HEK293 (cell line): ENCODE data around the gene SLC6A4.
A peak's percentile ranks its signal among the peaks of the same experiment; 100 is the strongest.

Source experiments
- CTCF ChIA-PET: fragments of 350-600 bp; formaldehyde crosslinking; extraction: SDS; loops from one replicate; lab custom pipeline; 2021; ENCODE audit warnings: antibody characterized with exemption; lab: Yijun Ruan, JAX
- POLR2A ChIA-PET: fragments of 300-600 bp; formaldehyde crosslinking; extraction: SDS; loops from one replicate; lab custom pipeline; 2020; ENCODE audit warnings: antibody characterized with exemption, inconsistent platforms; lab: Yijun Ruan, JAX
- H3K27ac ChIP-seq: fragments of 200-500 bp; sonication (Bioruptor generic); 2 replicates; pipeline ENCODE4 v1.5.1; 2014; ENCODE audit warnings: low read depth, low read length, control low read depth, inconsistent platforms; ENCODE audit errors: extremely low read depth
- H3K36me3 ChIP-seq, 2 experiments: fragments of 200-500 bp in 1 of 2; sonication (Bioruptor generic) in 1 of 2; 1 replicate in 1 of 2; 2 replicates in 1 of 2; pipeline ENCODE4 v1.5.1; 2014 to 2017; ENCODE audit warnings: inconsistent platforms in 2 of 2, low read length in 2 of 2; ENCODE audit not compliant: control insufficient read depth in 2 of 2, insufficient read depth in 1 of 2
- H3K4me1 ChIP-seq: fragments of 200-500 bp; sonication (Bioruptor generic); 2 replicates; pipeline ENCODE4 v1.5.1; 2014; ENCODE audit warnings: mild to moderate bottlenecking, low read length, inconsistent platforms; ENCODE audit not compliant: control insufficient read depth, insufficient read depth
- H3K4me3 ChIP-seq: 2 replicates; pipeline ENCODE4 v1.5.1; 2011; ENCODE audit warnings: low read depth, mild to moderate bottlenecking, control low read depth, low read length, moderate library complexity
- H3K9me3 ChIP-seq: fragments of 200-500 bp; sonication (Bioruptor generic); 2 replicates; pipeline ENCODE4 v1.5.1; 2014; ENCODE audit warnings: low read depth, low read length, inconsistent platforms; ENCODE audit not compliant: control insufficient read depth, insufficient read depth
- EGR2 ChIP-seq: fragments of 450-650 bp; formaldehyde crosslinking; IDR thresholded peaks from 2 replicates; pipeline ENCODE4 v1.5.1; 2016; ENCODE audit warnings: low read depth, missing biosample characterization, missing genetic modification characterization
- OSR2 ChIP-seq: fragments of 450-650 bp; formaldehyde crosslinking; IDR thresholded peaks from 2 replicates; pipeline ENCODE4 v1.5.1; 2016; ENCODE audit warnings: missing biosample characterization, missing genetic modification characterization
- SP3 ChIP-seq: fragments of 450-650 bp; formaldehyde crosslinking; IDR thresholded peaks from 2 replicates; pipeline ENCODE4 v1.5.1; 2016; ENCODE audit warnings: missing biosample characterization, missing genetic modification characterization
- ZBTB17 ChIP-seq: fragments of 450-650 bp; formaldehyde crosslinking; IDR thresholded peaks from 2 replicates; pipeline ENCODE4 v1.5.1; 2016; ENCODE audit warnings: missing biosample characterization, missing genetic modification characterization
- ZFP3 ChIP-seq: fragments of 450-650 bp; formaldehyde crosslinking; IDR thresholded peaks from 2 replicates; pipeline ENCODE4 v1.5.1; 2016; ENCODE audit warnings: low read depth, missing biosample characterization, missing genetic modification characterization
- ZFP69B ChIP-seq: fragments of 450-650 bp; formaldehyde crosslinking; IDR thresholded peaks from 2 replicates; pipeline ENCODE4 v1.5.1; 2016; ENCODE audit warnings: missing biosample characterization, missing genetic modification characterization
- ZNF366 ChIP-seq: fragments of 450-650 bp; formaldehyde crosslinking; conservative IDR thresholded peaks from 2 replicates; pipeline ENCODE4 v1.5.1; 2016; ENCODE audit warnings: missing biosample characterization, missing genetic modification characterization
- ZNF654 ChIP-seq: fragments of 450-650 bp; formaldehyde crosslinking; IDR thresholded peaks from 2 replicates; pipeline ENCODE4 v1.5.1; 2016; ENCODE audit warnings: low read depth, missing biosample characterization, missing genetic modification characterization
- ZNF658 ChIP-seq: fragments of 450-650 bp; formaldehyde crosslinking; IDR thresholded peaks from 2 replicates; pipeline ENCODE4; 2016; ENCODE audit warnings: missing biosample characterization, missing genetic modification characterization
- ZNF76 ChIP-seq: fragments of 450-650 bp; formaldehyde crosslinking; IDR thresholded peaks from 2 replicates; pipeline ENCODE4; 2016; ENCODE audit warnings: low read depth, missing biosample characterization, missing genetic modification characterization, borderline replicate concordance
- ZNF792 ChIP-seq: fragments of 450-650 bp; formaldehyde crosslinking; IDR thresholded peaks from 2 replicates; pipeline ENCODE4 v1.5.1; 2016; ENCODE audit warnings: missing biosample characterization, missing genetic modification characterization
- TF ChIP-seq, protein P1 (sequence below): fragments of 450-650 bp; formaldehyde crosslinking; IDR thresholded peaks from 2 replicates; pipeline ENCODE4 v1.5.1; 2017; ENCODE audit warnings: missing biosample characterization, missing genetic modification characterization
- TF ChIP-seq, protein P2 (sequence below): fragments of 450-650 bp; formaldehyde crosslinking; IDR thresholded peaks from 2 replicates; pipeline ENCODE4 v1.5.1; 2016; ENCODE audit warnings: missing biosample characterization, missing genetic modification characterization
- TF ChIP-seq, protein P3 (sequence below): fragments of 450-650 bp; formaldehyde crosslinking; IDR thresholded peaks from 2 replicates; pipeline ENCODE4 v1.5.1; 2016; ENCODE audit warnings: missing biosample characterization, missing genetic modification characterization
- TF ChIP-seq, protein P4 (sequence below): fragments of 450-650 bp; formaldehyde crosslinking; IDR thresholded peaks from 2 replicates; pipeline ENCODE4 v1.5.1; 2016; ENCODE audit warnings: missing biosample characterization, missing genetic modification characterization
- TF ChIP-seq, protein P5 (sequence below): fragments of 450-650 bp; formaldehyde crosslinking; IDR thresholded peaks from 2 replicates; pipeline ENCODE4 v1.5.1; 2016; ENCODE audit warnings: missing biosample characterization, missing genetic modification characterization
- TF ChIP-seq, protein P6 (sequence below): fragments of 450-650 bp; formaldehyde crosslinking; IDR thresholded peaks from 2 replicates; pipeline ENCODE4 v1.5.1; 2016; ENCODE audit warnings: missing biosample characterization, missing genetic modification characterization

Gene SLC6A4

DNA sequence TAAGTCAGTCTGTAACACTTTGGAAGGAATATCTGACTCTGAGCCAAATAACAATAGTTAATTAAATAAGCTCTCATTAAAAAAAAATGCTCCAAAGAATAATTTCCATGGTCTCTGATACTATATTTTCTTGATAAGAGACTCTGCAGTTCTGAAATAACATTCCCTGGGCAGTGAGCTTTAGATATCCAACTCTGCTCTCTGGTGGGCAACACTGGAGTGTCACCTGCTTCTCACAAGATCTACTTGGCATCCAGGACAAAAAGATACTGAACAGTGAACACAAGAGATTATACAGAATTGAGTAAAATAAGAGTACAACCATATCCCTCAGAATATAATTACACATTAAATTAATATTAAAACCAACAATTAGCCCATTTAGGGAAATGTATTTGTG is 42.5 kb upstream of the SLC6A4 start:
- TF ChIP-seq ZBTB17 (tag by site-specific recombination) (0 out of 2 replicates have a peak, but pooled peaks have one; percentile 12), ZNF658 (no peak), EGR2 (no peak), ZNF792 (no peak), ZFP3 (no peak), OSR2 (no peak), SP3 (tag by site-specific recombination) (no peak), ZNF76 (tag by site-specific recombination) (no peak), ZNF366 (tag by site-specific recombination) (no peak), ZFP69B (no peak), ZNF654 (peak; percentile 62)
- TF ChIP-seq, protein P1, sequence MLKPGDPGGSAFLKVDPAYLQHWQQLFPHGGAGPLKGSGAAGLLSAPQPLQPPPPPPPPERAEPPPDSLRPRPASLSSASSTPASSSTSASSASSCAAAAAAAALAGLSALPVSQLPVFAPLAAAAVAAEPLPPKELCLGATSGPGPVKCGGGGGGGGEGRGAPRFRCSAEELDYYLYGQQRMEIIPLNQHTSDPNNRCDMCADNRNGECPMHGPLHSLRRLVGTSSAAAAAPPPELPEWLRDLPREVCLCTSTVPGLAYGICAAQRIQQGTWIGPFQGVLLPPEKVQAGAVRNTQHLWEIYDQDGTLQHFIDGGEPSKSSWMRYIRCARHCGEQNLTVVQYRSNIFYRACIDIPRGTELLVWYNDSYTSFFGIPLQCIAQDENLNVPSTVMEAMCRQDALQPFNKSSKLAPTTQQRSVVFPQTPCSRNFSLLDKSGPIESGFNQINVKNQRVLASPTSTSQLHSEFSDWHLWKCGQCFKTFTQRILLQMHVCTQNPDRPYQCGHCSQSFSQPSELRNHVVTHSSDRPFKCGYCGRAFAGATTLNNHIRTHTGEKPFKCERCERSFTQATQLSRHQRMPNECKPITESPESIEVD = no peak
- TF ChIP-seq, protein P2, sequence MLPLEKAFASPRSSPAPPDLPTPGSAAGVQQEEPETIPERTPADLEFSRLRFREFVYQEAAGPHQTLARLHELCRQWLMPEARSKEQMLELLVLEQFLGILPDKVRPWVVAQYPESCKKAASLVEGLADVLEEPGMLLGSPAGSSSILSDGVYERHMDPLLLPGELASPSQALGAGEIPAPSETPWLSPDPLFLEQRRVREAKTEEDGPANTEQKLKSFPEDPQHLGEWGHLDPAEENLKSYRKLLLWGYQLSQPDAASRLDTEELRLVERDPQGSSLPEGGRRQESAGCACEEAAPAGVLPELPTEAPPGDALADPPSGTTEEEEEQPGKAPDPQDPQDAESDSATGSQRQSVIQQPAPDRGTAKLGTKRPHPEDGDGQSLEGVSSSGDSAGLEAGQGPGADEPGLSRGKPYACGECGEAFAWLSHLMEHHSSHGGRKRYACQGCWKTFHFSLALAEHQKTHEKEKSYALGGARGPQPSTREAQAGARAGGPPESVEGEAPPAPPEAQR (tag by site-specific recombination) = no peak
- TF ChIP-seq, protein P3, sequence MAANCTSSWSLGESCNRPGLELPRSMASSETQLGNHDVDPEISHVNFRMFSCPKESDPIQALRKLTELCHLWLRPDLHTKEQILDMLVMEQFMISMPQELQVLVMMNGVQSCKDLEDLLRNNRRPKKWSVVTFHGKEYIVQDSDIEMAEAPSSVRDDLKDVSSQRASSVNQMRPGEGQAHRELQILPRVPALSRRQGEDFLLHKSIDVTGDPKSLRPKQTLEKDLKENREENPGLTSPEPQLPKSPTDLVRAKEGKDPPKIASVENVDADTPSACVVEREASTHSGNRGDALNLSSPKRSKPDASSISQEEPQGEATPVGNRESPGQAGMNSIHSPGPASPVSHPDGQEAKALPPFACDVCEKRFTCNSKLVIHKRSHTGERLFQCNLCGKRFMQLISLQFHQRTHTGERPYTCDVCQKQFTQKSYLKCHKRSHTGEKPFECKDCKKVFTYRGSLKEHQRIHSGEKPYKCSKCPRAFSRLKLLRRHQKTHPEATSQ (tag by site-specific recombination) = no peak
- TF ChIP-seq, protein P4, sequence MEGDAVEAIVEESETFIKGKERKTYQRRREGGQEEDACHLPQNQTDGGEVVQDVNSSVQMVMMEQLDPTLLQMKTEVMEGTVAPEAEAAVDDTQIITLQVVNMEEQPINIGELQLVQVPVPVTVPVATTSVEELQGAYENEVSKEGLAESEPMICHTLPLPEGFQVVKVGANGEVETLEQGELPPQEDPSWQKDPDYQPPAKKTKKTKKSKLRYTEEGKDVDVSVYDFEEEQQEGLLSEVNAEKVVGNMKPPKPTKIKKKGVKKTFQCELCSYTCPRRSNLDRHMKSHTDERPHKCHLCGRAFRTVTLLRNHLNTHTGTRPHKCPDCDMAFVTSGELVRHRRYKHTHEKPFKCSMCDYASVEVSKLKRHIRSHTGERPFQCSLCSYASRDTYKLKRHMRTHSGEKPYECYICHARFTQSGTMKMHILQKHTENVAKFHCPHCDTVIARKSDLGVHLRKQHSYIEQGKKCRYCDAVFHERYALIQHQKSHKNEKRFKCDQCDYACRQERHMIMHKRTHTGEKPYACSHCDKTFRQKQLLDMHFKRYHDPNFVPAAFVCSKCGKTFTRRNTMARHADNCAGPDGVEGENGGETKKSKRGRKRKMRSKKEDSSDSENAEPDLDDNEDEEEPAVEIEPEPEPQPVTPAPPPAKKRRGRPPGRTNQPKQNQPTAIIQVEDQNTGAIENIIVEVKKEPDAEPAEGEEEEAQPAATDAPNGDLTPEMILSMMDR (tag by site-specific recombination) = no peak
- TF ChIP-seq, protein P5, sequence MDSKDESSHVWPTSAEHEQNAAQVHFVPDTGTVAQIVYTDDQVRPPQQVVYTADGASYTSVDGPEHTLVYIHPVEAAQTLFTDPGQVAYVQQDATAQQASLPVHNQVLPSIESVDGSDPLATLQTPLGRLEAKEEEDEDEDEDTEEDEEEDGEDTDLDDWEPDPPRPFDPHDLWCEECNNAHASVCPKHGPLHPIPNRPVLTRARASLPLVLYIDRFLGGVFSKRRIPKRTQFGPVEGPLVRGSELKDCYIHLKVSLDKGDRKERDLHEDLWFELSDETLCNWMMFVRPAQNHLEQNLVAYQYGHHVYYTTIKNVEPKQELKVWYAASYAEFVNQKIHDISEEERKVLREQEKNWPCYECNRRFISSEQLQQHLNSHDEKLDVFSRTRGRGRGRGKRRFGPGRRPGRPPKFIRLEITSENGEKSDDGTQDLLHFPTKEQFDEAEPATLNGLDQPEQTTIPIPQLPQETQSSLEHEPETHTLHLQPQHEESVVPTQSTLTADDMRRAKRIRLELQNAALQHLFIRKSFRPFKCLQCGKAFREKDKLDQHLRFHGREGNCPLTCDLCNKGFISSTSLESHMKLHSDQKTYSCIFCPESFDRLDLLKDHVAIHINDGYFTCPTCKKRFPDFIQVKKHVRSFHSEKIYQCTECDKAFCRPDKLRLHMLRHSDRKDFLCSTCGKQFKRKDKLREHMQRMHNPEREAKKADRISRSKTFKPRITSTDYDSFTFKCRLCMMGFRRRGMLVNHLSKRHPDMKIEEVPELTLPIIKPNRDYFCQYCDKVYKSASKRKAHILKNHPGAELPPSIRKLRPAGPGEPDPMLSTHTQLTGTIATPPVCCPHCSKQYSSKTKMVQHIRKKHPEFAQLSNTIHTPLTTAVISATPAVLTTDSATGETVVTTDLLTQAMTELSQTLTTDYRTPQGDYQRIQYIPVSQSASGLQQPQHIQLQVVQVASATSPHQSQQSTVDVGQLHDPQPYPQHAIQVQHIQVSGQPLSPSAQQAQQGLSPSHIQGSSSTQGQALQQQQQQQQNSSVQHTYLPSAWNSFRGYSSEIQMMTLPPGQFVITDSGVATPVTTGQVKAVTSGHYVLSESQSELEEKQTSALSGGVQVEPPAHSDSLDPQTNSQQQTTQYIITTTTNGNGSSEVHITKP (tag by site-specific recombination) = no peak
- Histone ChIP-seq H3K36me3 (peaks cover 62 to 88% of the 10 kb centered on the region in 2 experiments), H3K4me1 (no peaks in the 10 kb centered on the region), H3K27ac (no peak overlapping the region), H3K9me3 (no peaks in the 10 kb centered on the region), H3K4me3 (no peak overlapping the region)
- CTCF ChIA-PET = interaction anchor here (0.6 to 4.6 kb wide), 12 partner anchors 14 to 657 kb away, joined by 3 to 50 read pairs (median 4); partner anchors contain the start of gene BLMH
- POLR2A ChIA-PET = interaction anchor here (0.6 to 1.4 kb wide), 2 partner anchors 13 to 145 kb away, joined by 3 to 4 read pairs; no protein-coding TSS in a partner anchor

DNA sequence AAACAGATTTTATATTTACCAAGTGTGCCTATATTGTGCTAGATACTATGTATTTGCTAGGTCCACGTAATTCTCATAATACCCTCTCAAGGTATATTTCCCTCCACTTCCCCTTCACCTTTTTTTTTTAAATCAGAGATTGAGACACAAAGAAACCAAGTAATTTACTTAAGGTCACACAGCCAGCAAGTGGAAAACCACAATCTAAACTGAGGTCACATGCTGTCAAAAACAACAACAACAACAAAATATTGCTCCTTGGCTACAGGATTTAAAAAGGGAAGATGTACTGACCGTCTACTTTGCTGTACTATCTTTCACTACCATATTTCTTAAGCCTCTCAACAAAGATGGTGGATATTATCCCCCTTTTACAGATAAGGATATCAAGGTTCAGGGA is 40.4 kb upstream of the SLC6A4 start:
- CTCF ChIA-PET = interaction anchor here (0.6 kb wide), 1 partner anchor 60 kb away, joined by 3 read pairs; no protein-coding TSS in a partner anchor
- Histone ChIP-seq H3K9me3 (no peaks in the 10 kb centered on the region), H3K27ac (no peak overlapping the region), H3K4me1 (no peaks in the 10 kb centered on the region), H3K36me3 (peaks cover 65 to 88% of the 10 kb centered on the region in 2 experiments), H3K4me3 (no peak overlapping the region)
- TF ChIP-seq, protein P6, sequence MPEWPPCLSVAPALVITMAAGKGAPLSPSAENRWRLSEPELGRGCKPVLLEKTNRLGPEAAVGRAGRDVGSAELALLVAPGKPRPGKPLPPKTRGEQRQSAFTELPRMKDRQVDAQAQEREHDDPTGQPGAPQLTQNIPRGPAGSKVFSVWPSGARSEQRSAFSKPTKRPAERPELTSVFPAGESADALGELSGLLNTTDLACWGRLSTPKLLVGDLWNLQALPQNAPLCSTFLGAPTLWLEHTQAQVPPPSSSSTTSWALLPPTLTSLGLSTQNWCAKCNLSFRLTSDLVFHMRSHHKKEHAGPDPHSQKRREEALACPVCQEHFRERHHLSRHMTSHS (tag by site-specific recombination) = no peak
- POLR2A ChIA-PET = no interaction called here
